WTC11 (cell line): ENCODE measurements around the gene TPM3. TPM values are rescaled to one million over a fixed set of nuclear protein-coding genes. Genes with fewer than 3 reads are reported as not detected.
A peak's percentile ranks its signal among the peaks of the same experiment; 100 is the strongest.

Experiments used
- ATF1 ChIP-seq: sonication (generic); formaldehyde crosslinking; IDR thresholded peaks from 2 replicates; pipeline ENCODE4 v1.8.1; 2023; ENCODE audit warnings: mild to moderate bottlenecking, moderate library complexity, missing genetic modification reagents
- CBFB ChIP-seq: sonication (generic); formaldehyde crosslinking; IDR thresholded peaks from 2 replicates; pipeline ENCODE4 v1.8.1; 2022; ENCODE audit warnings: mild to moderate bottlenecking, low read depth, missing genetic modification reagents
- CREM ChIP-seq: sonication (generic); formaldehyde crosslinking; IDR thresholded peaks from 2 replicates; pipeline ENCODE4 v1.8.1; 2022; ENCODE audit warnings: mild to moderate bottlenecking, missing genetic modification reagents, moderate library complexity
- E2F1 ChIP-seq: sonication (generic); formaldehyde crosslinking; IDR thresholded peaks from 2 replicates; pipeline ENCODE4 v1.8.0; 2022; ENCODE audit warnings: mild to moderate bottlenecking, missing genetic modification reagents
- ESRRA ChIP-seq: sonication (generic); formaldehyde crosslinking; IDR thresholded peaks from 2 replicates; pipeline ENCODE4 v1.8.1; 2022; ENCODE audit warnings: mild to moderate bottlenecking, missing genetic modification reagents, borderline replicate concordance
- FOXJ3 ChIP-seq: sonication (generic); formaldehyde crosslinking; IDR thresholded peaks from 2 replicates; pipeline ENCODE4 v1.9.0; 2021; ENCODE audit warnings: missing genetic modification reagents, mild to moderate bottlenecking, borderline replicate concordance
- FOXK1 ChIP-seq: sonication (generic); formaldehyde crosslinking; IDR thresholded peaks from 2 replicates; pipeline ENCODE4 v1.8.0; 2022; ENCODE audit warnings: mild to moderate bottlenecking, moderate library complexity, missing genetic modification reagents
- GRHL2 ChIP-seq: fragments of 250-450 bp; sonication (Bioruptor Pico); IDR thresholded peaks from 2 replicates; pipeline ENCODE4 v1.8.0; 2022; ENCODE audit warnings: mild to moderate bottlenecking, moderate library complexity; ENCODE audit not compliant: insufficient replicate concordance, severe bottlenecking
- GTF2I ChIP-seq: fragments of 250-450 bp; sonication (Bioruptor Pico); conservative IDR thresholded peaks from 2 replicates; pipeline ENCODE4 v1.4.0; 2021; ENCODE audit warnings: mild to moderate bottlenecking
- IRF1 ChIP-seq: sonication (generic); formaldehyde crosslinking; IDR thresholded peaks from 2 replicates; pipeline ENCODE4 v1.8.0; 2023; ENCODE audit warnings: missing genetic modification reagents
- KAT7 ChIP-seq: sonication (generic); formaldehyde crosslinking; IDR thresholded peaks from 2 replicates; pipeline ENCODE4 v1.8.1; 2023; ENCODE audit warnings: missing genetic modification reagents, mild to moderate bottlenecking, borderline replicate concordance
- NFYB ChIP-seq: sonication (generic); formaldehyde crosslinking; conservative IDR thresholded peaks from 2 replicates; pipeline ENCODE4 v1.8.0; 2022; ENCODE audit warnings: low read depth, missing genetic modification reagents
- NR2C2 ChIP-seq: sonication (generic); formaldehyde crosslinking; IDR thresholded peaks from 2 replicates; pipeline ENCODE4 v1.8.0; 2022; ENCODE audit warnings: mild to moderate bottlenecking, missing genetic modification reagents
- NR3C1 ChIP-seq: sonication (generic); formaldehyde crosslinking; conservative IDR thresholded peaks from 2 replicates; pipeline ENCODE4 v1.8.1; 2023; ENCODE audit warnings: low read depth, mild to moderate bottlenecking, missing genetic modification reagents
- RELA ChIP-seq: sonication (generic); formaldehyde crosslinking; IDR thresholded peaks from 2 replicates; pipeline ENCODE4 v1.8.1; 2022; ENCODE audit warnings: missing genetic modification reagents, mild to moderate bottlenecking, borderline replicate concordance
- SP1 ChIP-seq: sonication (generic); formaldehyde crosslinking; conservative IDR thresholded peaks from 2 replicates; pipeline ENCODE4 v1.8.1; 2022; ENCODE audit warnings: missing genetic modification reagents
- TCF7 ChIP-seq: sonication (generic); formaldehyde crosslinking; IDR thresholded peaks from 2 replicates; pipeline ENCODE4 v1.8.0; 2022; ENCODE audit warnings: mild to moderate bottlenecking, low read depth, missing genetic modification reagents, moderate library complexity
- ZBTB21 ChIP-seq: sonication (generic); formaldehyde crosslinking; IDR thresholded peaks from 2 replicates; pipeline ENCODE4 v1.8.1; 2023; ENCODE audit warnings: mild to moderate bottlenecking, missing genetic modification reagents, borderline replicate concordance
- ZNF138 ChIP-seq: sonication (generic); formaldehyde crosslinking; conservative IDR thresholded peaks from 2 replicates; pipeline ENCODE4 v1.8.1; 2022; ENCODE audit warnings: mild to moderate bottlenecking, moderate library complexity, missing genetic modification reagents
- ZNF396 ChIP-seq: fragments of 250-450 bp; sonication (Bioruptor Pico); IDR thresholded peaks from 2 replicates; pipeline ENCODE4 v1.8.0; 2021; ENCODE audit warnings: mild to moderate bottlenecking, moderate library complexity, borderline replicate concordance
- ZNF671 ChIP-seq: fragments of 250-450 bp; sonication (Bioruptor Pico); IDR thresholded peaks from 2 replicates; pipeline ENCODE4 v1.8.0; 2021; ENCODE audit warnings: mild to moderate bottlenecking
- ZSCAN18 ChIP-seq: fragments of 250-450 bp; sonication (Bioruptor Pico); IDR thresholded peaks from 2 replicates; pipeline ENCODE4 v2.1.2; 2022; ENCODE audit warnings: mild to moderate bottlenecking, moderate library complexity
- total RNA-seq: library from RNA; stranded (reverse); gene quantifications from 3 replicates; pipeline ENCODE4 v1.2.3, GENCODE V29; 2021
- TF ChIP-seq, protein P1 (sequence below): sonication (generic); formaldehyde crosslinking; IDR thresholded peaks from 2 replicates; pipeline ENCODE4 v1.8.0; 2022; ENCODE audit warnings: mild to moderate bottlenecking, missing genetic modification reagents
- TF ChIP-seq, protein P2 (sequence below): fragments of 250-450 bp; sonication (Bioruptor Pico); IDR thresholded peaks from 2 replicates; pipeline ENCODE4 v1.9.0; 2021; ENCODE audit warnings: mild to moderate bottlenecking, borderline replicate concordance
- TF ChIP-seq, protein P3 (sequence below): sonication (generic); formaldehyde crosslinking; IDR thresholded peaks from 2 replicates; pipeline ENCODE4 v1.8.1; 2023; ENCODE audit warnings: mild to moderate bottlenecking, missing genetic modification reagents, moderate library complexity
- TF ChIP-seq, protein P4 (sequence below): fragments of 200-600 bp; IDR thresholded peaks from 2 replicates; pipeline ENCODE4 v1.8.0; 2022; ENCODE audit warnings: antibody characterized with exemption

Gene TPM3
- total RNA-seq, 1 experiment from 2014 or later = 614 TPM

- TF ChIP-seq, protein P1, sequence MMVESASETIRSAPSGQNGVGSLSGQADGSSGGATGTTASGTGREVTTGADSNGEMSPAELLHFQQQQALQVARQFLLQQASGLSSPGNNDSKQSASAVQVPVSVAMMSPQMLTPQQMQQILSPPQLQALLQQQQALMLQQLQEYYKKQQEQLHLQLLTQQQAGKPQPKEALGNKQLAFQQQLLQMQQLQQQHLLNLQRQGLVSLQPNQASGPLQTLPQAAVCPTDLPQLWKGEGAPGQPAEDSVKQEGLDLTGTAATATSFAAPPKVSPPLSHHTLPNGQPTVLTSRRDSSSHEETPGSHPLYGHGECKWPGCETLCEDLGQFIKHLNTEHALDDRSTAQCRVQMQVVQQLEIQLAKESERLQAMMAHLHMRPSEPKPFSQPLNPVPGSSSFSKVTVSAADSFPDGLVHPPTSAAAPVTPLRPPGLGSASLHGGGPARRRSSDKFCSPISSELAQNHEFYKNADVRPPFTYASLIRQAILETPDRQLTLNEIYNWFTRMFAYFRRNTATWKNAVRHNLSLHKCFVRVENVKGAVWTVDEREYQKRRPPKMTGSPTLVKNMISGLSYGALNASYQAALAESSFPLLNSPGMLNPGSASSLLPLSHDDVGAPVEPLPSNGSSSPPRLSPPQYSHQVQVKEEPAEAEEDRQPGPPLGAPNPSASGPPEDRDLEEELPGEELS = peak; percentile 98
- TF ChIP-seq ATF1 (CRISPR knock-in tag) = no peak
- TF ChIP-seq E2F1 (CRISPR knock-in tag) = 0 out of 2 replicates have a peak, but pooled peaks have one; percentile 69
- TF ChIP-seq ZSCAN18 (CRISPR knock-in tag) = no peak
- no peak for TF ChIP-seq GTF2I (CRISPR knock-in tag)
- TF ChIP-seq TCF7 (CRISPR knock-in tag) = no peak
- peak; percentile 68 for TF ChIP-seq SP1
- TF ChIP-seq, protein P2, sequence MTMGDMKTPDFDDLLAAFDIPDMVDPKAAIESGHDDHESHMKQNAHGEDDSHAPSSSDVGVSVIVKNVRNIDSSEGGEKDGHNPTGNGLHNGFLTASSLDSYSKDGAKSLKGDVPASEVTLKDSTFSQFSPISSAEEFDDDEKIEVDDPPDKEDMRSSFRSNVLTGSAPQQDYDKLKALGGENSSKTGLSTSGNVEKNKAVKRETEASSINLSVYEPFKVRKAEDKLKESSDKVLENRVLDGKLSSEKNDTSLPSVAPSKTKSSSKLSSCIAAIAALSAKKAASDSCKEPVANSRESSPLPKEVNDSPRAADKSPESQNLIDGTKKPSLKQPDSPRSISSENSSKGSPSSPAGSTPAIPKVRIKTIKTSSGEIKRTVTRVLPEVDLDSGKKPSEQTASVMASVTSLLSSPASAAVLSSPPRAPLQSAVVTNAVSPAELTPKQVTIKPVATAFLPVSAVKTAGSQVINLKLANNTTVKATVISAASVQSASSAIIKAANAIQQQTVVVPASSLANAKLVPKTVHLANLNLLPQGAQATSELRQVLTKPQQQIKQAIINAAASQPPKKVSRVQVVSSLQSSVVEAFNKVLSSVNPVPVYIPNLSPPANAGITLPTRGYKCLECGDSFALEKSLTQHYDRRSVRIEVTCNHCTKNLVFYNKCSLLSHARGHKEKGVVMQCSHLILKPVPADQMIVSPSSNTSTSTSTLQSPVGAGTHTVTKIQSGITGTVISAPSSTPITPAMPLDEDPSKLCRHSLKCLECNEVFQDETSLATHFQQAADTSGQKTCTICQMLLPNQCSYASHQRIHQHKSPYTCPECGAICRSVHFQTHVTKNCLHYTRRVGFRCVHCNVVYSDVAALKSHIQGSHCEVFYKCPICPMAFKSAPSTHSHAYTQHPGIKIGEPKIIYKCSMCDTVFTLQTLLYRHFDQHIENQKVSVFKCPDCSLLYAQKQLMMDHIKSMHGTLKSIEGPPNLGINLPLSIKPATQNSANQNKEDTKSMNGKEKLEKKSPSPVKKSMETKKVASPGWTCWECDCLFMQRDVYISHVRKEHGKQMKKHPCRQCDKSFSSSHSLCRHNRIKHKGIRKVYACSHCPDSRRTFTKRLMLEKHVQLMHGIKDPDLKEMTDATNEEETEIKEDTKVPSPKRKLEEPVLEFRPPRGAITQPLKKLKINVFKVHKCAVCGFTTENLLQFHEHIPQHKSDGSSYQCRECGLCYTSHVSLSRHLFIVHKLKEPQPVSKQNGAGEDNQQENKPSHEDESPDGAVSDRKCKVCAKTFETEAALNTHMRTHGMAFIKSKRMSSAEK (CRISPR knock-in tag) = no peak
- no peak for TF ChIP-seq NFYB (CRISPR knock-in tag)
- no peak for TF ChIP-seq FOXJ3 (CRISPR knock-in tag)
- TF ChIP-seq, protein P3, sequence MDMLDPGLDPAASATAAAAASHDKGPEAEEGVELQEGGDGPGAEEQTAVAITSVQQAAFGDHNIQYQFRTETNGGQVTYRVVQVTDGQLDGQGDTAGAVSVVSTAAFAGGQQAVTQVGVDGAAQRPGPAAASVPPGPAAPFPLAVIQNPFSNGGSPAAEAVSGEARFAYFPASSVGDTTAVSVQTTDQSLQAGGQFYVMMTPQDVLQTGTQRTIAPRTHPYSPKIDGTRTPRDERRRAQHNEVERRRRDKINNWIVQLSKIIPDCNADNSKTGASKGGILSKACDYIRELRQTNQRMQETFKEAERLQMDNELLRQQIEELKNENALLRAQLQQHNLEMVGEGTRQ = peak; percentile 98
- peak; percentile 58; the same call in 1 of the 2 replicates for TF ChIP-seq RELA (CRISPR knock-in tag)
- no peak for TF ChIP-seq ZNF671 (CRISPR knock-in tag)
- no peak for TF ChIP-seq ZNF396
- TF ChIP-seq GRHL2 = no peak
- 0 out of 2 replicates have a peak, but pooled peaks have one; percentile 33 for TF ChIP-seq NR2C2 (CRISPR knock-in tag)
- TF ChIP-seq IRF1 = 0 out of 2 replicates have a peak, but pooled peaks have one; percentile 62
- no peak for TF ChIP-seq ZNF138 (CRISPR knock-in tag)
- no peak for TF ChIP-seq KAT7 (CRISPR knock-in tag)
- TF ChIP-seq, protein P4, sequence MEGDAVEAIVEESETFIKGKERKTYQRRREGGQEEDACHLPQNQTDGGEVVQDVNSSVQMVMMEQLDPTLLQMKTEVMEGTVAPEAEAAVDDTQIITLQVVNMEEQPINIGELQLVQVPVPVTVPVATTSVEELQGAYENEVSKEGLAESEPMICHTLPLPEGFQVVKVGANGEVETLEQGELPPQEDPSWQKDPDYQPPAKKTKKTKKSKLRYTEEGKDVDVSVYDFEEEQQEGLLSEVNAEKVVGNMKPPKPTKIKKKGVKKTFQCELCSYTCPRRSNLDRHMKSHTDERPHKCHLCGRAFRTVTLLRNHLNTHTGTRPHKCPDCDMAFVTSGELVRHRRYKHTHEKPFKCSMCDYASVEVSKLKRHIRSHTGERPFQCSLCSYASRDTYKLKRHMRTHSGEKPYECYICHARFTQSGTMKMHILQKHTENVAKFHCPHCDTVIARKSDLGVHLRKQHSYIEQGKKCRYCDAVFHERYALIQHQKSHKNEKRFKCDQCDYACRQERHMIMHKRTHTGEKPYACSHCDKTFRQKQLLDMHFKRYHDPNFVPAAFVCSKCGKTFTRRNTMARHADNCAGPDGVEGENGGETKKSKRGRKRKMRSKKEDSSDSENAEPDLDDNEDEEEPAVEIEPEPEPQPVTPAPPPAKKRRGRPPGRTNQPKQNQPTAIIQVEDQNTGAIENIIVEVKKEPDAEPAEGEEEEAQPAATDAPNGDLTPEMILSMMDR = no peak
- TF ChIP-seq ESRRA (CRISPR knock-in tag) = peak; percentile 82; the same call in 1 of the 2 replicates
- peak; percentile 82; the same call in 1 of the 2 replicates for TF ChIP-seq CREM (CRISPR knock-in tag)
- TF ChIP-seq FOXK1 (CRISPR knock-in tag) = peak; percentile 95
- no peak for TF ChIP-seq NR3C1 (CRISPR knock-in tag)
- no peak for TF ChIP-seq ZBTB21
- TF ChIP-seq CBFB (CRISPR knock-in tag) = no peak
These were observed 28.4 kb upstream of the TPM3 start, which contains the start of gene UBAP2L (continued) for GRCh38 chr1:154220071-154220969.
